ENCODE measurements around the gene STXBP1.

Gene STXBP1

GRCh38 chr9:127693697-127694096 lies 81.6 kb downstream of the STXBP1 start:
- no peak for DNase-seq (ENCODE audit: low spot score)

- no peak for DNase-seq (ENCODE audit: low spot score)
These were observed 83.0 kb downstream of the STXBP1 start for GRCh38 chr9:127694890-127695720.

DNA sequence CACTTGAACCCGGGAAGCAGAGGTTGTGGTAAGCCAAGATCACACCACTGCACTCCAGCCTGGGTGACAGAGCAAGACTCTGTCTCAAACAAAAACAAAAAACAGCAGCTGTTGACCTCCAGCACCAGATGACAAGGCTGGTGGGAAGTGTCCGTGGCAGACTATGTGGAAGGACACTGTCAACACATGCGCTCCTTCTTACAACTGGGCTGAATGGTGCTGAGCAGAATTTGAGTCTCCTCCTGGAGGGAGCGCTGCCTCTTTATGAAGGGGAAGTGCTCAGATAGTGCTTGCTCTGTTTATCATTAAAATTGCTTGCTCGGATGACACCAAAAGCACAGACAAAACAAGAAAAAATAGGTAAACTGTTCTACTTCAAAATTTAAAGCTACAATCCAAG lies 85.5 kb downstream of the STXBP1 start:
- DNase-seq (ENCODE audit: low spot score), result no peak

GRCh38 chr9:127698386-127698785 lies 86.3 kb downstream of the STXBP1 start:
- no peak for DNase-seq (ENCODE audit: low spot score)

DNA sequence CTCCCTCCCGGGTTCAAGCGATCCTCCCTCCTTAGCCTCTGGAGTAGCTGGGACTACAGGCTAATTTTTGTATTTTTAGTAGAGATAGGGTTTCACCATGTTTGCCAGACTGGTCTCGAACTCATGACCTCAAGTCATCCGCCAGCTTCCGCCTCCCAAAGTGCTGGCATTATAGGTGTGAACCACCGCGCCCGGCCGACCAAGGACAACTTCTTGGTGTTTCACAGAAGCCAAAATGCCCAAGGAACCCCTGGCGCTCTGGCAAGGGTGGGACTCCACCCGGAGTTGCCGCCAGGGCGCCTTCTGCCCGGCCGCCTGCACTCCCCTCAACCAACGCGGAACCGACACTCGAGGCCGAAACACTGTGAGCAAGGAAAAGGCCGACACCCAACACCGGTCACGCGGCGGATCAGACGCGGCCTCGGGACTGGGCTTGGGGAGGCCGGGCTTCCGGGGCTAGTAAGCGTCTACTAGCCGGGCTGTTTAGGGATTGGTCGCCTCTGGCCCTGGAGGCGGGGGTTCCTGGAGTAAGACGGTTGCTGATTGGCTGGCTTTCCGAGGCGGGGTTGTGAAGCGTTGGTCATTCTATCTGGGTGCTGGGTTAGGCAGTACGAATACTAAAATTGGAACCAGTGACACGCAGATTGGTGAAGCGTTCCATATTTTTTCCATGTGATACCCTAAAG lies 87.1 kb downstream of the STXBP1 start:
- peak; percentile 98 for DNase-seq (ENCODE audit: low spot score)

DNA sequence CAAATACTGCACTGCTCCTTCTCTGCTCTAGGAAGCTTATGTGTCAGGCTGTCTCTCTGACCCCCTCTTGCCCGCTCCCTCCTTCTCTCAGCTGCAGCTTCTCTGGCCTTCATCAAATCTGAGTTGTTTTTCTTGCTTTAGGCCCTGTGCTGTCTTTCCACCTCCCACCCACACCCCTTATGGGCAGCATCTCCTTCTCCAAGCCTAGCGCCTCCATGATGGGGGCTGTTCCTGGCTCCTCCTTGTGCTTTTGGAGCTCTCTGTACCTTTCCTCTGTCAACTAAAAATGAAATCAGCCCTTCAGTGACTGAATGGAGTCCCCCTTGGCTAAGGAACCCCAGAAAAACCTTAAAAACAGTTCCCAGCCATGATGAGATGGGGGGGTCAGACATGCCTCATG lies 88.1 kb downstream of the STXBP1 start:
- DNase-seq (ENCODE audit: low spot score), result no peak

- DNase-seq (ENCODE audit: low spot score), result no peak
These were observed 88.6 kb downstream of the STXBP1 start for GRCh38 chr9:127700594-127701255.

- DNase-seq (ENCODE audit: low spot score), result no peak
These were observed 91.3 kb downstream of the STXBP1 start for GRCh38 chr9:127703289-127703946.

DNA sequence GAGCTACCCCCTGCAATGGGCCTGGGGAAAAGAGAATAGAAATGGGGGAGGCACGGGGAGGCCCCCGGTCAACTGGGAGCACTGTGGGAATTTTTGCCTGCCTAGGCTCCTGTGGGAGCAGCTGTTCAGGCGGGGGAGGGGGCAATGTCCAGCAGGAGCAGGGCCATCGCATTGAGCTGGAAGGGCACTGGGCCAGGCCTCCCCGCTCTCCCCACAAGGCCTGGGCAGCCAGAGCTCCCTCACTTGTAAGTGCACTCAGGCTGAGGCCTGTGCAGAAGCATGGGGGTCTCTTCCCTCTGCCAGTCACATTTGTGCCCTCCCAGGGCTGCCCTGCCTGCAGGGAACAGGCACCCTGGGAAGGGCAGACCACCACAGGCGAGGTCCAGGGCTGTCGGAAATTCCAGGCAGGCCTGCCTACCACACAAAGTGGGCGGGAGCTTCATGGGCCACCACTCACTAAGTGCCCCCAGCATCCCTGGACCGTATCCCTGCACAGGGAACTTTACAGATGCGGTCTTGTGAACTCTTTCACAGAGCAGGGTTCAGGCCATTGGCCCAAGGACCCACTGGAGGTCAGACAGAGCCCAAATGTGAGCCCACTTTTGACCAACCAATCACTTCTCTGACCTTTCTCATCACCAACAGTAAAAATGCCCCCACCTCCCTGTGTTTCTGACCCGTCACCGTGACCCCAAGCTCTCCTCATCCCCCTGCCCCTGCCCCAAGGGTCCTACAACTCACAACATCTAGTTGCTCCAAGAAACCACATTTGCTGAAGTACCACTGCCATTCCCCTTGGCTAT lies 93.7 kb downstream of the STXBP1 start:
- DNase-seq (ENCODE audit: low spot score), result no peak

GRCh38 chr9:127706836-127707241 lies 94.8 kb downstream of the STXBP1 start, which contains the start of gene CFAP157:
Gene CFAP157, plus strand, starts transcription at chr9:127706988. Its CDS starts 44 bp downstream, at chr9:127707032.
- no peak for DNase-seq (ENCODE audit: low spot score)

DNA sequence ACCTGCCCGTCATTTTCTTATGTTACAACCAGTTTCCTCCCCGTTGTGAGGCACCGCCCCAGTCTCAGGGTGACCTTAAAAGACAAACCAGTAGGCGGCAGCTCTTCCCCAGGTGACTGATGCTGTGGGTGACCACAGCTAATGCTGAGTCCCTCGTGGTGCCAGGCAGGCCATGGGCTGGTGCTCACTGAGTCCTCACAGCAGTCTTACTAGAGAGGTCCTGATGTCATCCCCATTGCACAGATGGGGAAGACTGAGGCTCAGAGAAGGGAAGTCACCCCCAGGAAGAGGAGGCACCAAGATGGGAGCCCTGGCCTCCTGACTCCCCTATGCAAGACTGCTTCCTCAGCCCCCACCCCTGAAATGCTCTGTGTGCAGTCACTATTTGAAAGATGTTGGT lies 95.7 kb downstream of the STXBP1 start:
- DNase-seq (ENCODE audit: low spot score), result no peak

DNA sequence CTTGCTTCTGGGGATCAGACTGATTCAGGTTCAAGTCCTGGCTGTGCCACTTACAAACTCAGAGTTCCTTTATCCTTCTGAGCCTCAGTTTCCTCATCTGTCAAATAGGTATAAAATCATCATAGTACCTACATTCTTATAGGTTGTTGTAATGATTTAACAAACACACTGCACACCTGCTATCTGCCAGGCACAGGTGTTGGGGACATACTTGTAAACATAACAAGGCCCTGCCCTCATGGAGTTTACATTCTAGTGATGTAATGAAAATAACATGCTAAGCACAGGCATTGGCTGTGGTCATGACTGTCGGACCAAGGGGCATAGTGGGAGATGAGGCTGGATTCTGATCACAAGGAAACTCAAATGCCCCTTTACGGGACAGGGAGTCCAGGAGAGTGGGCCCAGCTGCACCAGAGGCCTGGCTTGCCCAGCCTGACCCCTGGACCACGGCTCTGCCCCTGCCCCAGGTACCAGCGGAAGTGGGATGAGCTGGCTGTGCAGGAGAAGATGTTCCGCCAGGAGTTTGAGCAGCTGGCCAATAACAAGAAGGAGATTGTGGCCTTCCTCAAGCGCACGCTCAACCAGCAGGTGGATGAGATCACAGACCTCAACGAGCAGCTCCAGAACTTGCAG lies 97.0 kb downstream of the STXBP1 start:
- DNase-seq (ENCODE audit: low spot score), result no peak

DNA sequence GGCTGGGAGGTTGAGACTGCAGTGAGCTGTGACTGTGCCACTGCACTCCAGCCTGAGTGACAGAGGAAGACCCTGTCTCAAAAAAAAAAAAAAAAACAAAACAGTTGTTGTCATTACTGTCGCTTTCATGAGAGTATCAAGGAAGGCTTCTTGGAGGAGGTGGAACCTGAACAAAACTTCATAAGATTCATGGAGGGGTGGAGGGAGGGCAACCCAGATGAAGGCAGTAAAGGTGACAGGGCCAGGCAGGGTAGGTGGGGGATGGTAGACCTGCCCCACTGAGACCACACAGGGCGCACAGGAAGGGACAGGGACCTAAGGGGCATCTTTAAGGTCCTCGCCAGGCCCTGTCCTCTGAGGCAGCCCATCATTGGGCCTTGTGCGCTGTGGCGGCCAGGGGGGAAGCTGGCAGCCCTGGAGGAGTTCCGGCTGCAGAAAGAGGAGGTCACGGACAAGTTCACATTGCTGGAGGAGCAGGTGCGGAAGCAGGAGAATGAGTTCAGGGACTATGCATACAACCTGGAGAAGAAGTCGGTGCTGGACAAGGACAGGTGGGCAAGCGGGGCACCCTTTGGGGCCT lies 98.2 kb downstream of the STXBP1 start:
- DNase-seq (ENCODE audit: low spot score), result no peak

GRCh38 chr9:127711226-127711701 lies 99.2 kb downstream of the STXBP1 start:
- no peak for DNase-seq (ENCODE audit: low spot score)

- DNase-seq (ENCODE audit: low spot score), result no peak
These were observed 99.8 kb downstream of the STXBP1 start for GRCh38 chr9:127711831-127712274.

DNA sequence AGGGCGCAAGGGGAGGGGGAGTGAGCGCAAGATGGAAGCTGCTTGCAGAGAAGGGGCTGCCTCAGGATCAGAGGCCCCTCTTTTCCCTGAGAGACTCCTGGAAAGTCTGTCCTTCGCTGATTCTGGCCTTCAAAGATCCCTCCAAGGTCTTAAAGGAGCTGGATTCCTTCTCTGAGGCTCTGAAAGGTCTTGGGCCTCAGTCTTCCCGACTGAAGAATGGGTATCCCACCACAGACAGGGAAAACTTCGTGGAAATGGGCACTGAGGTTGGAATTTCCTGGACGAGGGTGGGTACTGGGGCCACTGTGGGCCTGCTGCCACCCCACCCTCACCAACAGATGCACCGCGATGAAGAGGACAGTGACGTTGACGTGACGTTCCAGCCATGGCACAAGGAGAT lies 100.3 kb downstream of the STXBP1 start:
- DNase-seq (ENCODE audit: low spot score), result no peak

DNA sequence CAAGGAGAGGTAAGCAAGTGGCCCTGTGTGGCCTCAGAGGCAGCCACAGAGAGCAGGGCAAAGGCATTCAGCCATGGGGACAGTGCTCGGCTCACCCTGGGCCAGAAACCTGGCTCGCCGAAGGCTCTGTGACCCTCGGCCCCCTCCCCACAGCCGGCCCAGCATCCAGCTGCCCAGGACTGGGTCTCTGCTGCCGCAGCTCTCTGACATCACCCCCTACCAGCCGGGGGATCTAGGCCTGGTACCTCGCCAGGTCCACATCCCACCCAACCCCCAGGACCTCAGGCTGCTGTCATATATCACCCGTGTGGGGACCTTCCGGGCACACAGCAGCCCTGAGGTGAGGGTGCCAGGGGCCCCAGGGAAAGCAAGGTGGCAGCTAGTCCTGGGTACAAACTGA lies 100.8 kb downstream of the STXBP1 start:
- no peak for DNase-seq (ENCODE audit: low spot score)

- no peak for DNase-seq (ENCODE audit: low spot score)
These were observed 102.1 kb downstream of the STXBP1 start for GRCh38 chr9:127714020-127714750.

GRCh38 chr9:127714951-127715469 lies 102.9 kb downstream of the STXBP1 start:
- DNase-seq (ENCODE audit: low spot score), result no peak

Data from Ammon's horn (tissue), 1 donor.